SU-DHL-6 (cell line): ENCODE measurements around the gene AIDA.

Experiments
- H2AFZ ChIP-seq: fragments of 200-600 bp; sonication (generic); 2 replicates; pipeline ENCODE4 v1.6.1; 2014; ENCODE audit warnings: low read depth, mild to moderate bottlenecking, moderate library complexity, mixed read lengths, antibody characterized with exemption, low read length; ENCODE audit not compliant: severe bottlenecking
- H3F3A ChIP-seq: fragments of 200-600 bp; shearing (Covaris generic); 2 replicates; pipeline ENCODE4 v1.6.0; 2016; ENCODE audit warnings: antibody characterized with exemption, mild to moderate bottlenecking; ENCODE audit not compliant: insufficient read depth
- H3K27ac ChIP-seq: fragments of 200-600 bp; sonication (generic); 2 replicates; pipeline ENCODE4 v1.5.1; 2016; ENCODE audit warnings: low read depth, mild to moderate bottlenecking, low read length, moderate library complexity, mixed read lengths
- H3K27me3 ChIP-seq: fragments of 200-600 bp; sonication (generic), shearing (Covaris generic); 2 replicates; pipeline ENCODE4 v1.6.0; 2014; ENCODE audit warnings: mild to moderate bottlenecking, low read length
- H3K36me3 ChIP-seq: fragments of 200-600 bp; sonication (generic); 2 replicates; pipeline ENCODE4 v1.6.1; 2014; ENCODE audit warnings: mild to moderate bottlenecking, low read length, mixed read lengths
- H3K4me2 ChIP-seq: fragments of 300-600, 200-600 bp; shearing (Covaris generic), sonication (generic); 2 replicates; pipeline ENCODE4 v1.6.0; 2014; ENCODE audit warnings: low read length, low read depth, mild to moderate bottlenecking; ENCODE audit not compliant: poor library complexity, severe bottlenecking
- H3K4me3 ChIP-seq: fragments of 200-600 bp; sonication (generic); 2 replicates; pipeline ENCODE4 v1.5.1; 2014; ENCODE audit warnings: antibody characterized with exemption, low read length, mild to moderate bottlenecking, mixed read lengths; ENCODE audit not compliant: insufficient read depth, poor library complexity, severe bottlenecking
- H3K79me2 ChIP-seq: fragments of 200-600 bp; sonication (generic); 2 replicates; pipeline ENCODE4 v1.6.1; 2014; ENCODE audit warnings: mild to moderate bottlenecking, low read length, moderate library complexity; ENCODE audit not compliant: insufficient read depth
- H3K9ac ChIP-seq: fragments of 200-600 bp; sonication (generic); 2 replicates; pipeline ENCODE4 v1.7.0; 2014; ENCODE audit warnings: mild to moderate bottlenecking, low read length
- H3K9me2 ChIP-seq: fragments of 200-600 bp; sonication (generic); replicated peaks from 2 replicates; pipeline ENCODE4 v1.6.1; 2014; ENCODE audit warnings: low read length; ENCODE audit not compliant: insufficient read depth
- H3K9me3 ChIP-seq: fragments of 200-600 bp; sonication (generic); 2 replicates; pipeline ENCODE4 v1.6.1; 2014; ENCODE audit warnings: low read length, mixed read lengths; ENCODE audit not compliant: insufficient read depth
- H4K20me1 ChIP-seq: fragments of 200-600 bp; sonication (generic); 2 replicates; pipeline ENCODE4 v1.6.1; 2014; ENCODE audit warnings: low read depth, mild to moderate bottlenecking, antibody characterized with exemption, low read length, moderate library complexity, mixed read lengths
- EZH2phosphoT487 ChIP-seq: fragments of 200-600 bp; sonication (generic), shearing (Covaris generic); conservative IDR thresholded peaks from 2 replicates; pipeline ENCODE4 v1.6.1; 2018; ENCODE audit warnings: mild to moderate bottlenecking, antibody characterized with exemption, low read length, moderate library complexity, mixed read lengths
- TF ChIP-seq, protein P1 (sequence below): fragments of 200-600 bp; sonication (generic); IDR thresholded peaks from one replicate; pipeline ENCODE4 v1.5.1; 2017; ENCODE audit warnings: antibody characterized with exemption, mild to moderate bottlenecking, low read length, moderate library complexity; ENCODE audit not compliant: insufficient read depth, poor library complexity, severe bottlenecking

AIDA gene

DNA sequence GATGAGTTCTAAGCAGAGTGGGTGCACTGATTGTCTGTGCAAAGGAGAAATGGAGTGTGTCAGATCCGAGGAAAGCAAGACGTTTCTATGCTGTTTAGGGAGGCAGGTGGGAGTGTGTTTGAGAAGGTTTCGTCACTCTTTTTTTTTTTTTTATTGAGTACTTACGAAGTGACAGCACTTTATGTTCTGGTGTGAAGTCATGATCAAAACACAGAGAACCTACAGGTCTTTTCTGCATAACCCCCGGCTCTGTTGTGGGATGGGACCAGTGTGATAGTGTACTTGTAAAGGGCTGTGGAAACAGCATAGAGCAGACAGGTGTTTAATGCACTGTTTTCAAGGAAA is 67.7 kb downstream of the AIDA start:
- Histone ChIP-seq H3K79me2 (peaks cover 14% of the 10 kb centered on the region), H3K9me3 (no peaks in the 10 kb centered on the region), H3K9ac (peak overlapping the region; percentile 75), H2AFZ (peak overlapping the region; percentile 93), H4K20me1 (no peaks in the 10 kb centered on the region), H3K27ac (no peak overlapping the region), H3K36me3 (peaks cover 4% of the 10 kb centered on the region; the same call in 1 of the 2 replicates), H3K27me3 (no peaks in the 10 kb centered on the region), H3F3A (peaks cover 10% of the 10 kb centered on the region; the same call in 1 of the 2 replicates), H3K4me2 (peak overlapping the region; percentile 95), H3K9me2 (no peaks in the 10 kb centered on the region), H3K4me3 (peak overlapping the region; percentile 76)
- TF ChIP-seq, protein P1, sequence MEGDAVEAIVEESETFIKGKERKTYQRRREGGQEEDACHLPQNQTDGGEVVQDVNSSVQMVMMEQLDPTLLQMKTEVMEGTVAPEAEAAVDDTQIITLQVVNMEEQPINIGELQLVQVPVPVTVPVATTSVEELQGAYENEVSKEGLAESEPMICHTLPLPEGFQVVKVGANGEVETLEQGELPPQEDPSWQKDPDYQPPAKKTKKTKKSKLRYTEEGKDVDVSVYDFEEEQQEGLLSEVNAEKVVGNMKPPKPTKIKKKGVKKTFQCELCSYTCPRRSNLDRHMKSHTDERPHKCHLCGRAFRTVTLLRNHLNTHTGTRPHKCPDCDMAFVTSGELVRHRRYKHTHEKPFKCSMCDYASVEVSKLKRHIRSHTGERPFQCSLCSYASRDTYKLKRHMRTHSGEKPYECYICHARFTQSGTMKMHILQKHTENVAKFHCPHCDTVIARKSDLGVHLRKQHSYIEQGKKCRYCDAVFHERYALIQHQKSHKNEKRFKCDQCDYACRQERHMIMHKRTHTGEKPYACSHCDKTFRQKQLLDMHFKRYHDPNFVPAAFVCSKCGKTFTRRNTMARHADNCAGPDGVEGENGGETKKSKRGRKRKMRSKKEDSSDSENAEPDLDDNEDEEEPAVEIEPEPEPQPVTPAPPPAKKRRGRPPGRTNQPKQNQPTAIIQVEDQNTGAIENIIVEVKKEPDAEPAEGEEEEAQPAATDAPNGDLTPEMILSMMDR: no peak
- no peak for TF ChIP-seq EZH2phosphoT487

DNA sequence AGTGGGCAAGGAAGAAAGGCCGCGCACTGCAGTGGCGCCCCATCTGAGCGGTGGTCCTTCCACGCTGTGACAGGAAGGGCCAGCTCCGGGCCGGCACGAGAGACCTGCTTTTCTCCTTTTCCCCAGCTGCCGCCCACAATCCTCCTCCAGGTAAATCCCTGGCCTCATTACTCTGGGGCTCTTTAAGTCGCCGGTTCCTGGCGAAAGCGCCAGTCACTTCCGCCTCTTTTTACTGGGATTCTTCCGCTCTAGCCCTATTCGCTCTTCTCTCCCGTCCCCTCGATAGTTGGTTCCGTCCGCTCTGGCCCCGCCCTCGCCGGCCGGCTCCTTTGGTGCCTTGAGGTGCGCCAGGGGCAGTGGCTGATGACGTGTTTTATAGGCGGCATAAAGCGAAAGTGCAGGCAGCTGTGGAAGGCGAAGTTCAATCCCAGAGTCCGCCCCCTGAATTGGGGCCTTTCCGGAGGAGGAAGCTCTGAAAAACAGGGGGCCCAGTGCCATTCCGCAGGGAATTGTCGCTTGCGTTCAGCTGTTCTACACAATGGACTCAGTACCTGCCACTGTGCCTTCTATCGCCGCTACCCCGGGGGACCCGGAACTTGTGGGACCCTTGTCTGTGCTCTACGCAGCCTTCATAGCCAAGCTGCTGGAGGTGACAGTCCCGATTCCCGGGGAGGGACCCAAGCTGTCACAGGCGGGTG is 68.2 kb downstream of the AIDA start:
- no peaks in the 10 kb centered on the region for H3K27me3 ChIP-seq
- peaks cover 4% of the 10 kb centered on the region; the same call in 1 of the 2 replicates for H3K36me3 ChIP-seq
- H3K9me2 ChIP-seq: no peaks in the 10 kb centered on the region
- peak overlapping the region; percentile 76 for H3K4me3 ChIP-seq
- no peaks in the 10 kb centered on the region for H3K9me3 ChIP-seq
- TF ChIP-seq EZH2phosphoT487: no peak
- TF ChIP-seq, protein P1: no peak
- H3K27ac ChIP-seq: peak overlapping the region; percentile 62
- peaks cover 10% of the 10 kb centered on the region; the same call in 1 of the 2 replicates for H3F3A ChIP-seq
- peak overlapping the region; percentile 75 for H3K9ac ChIP-seq
- peaks cover 14% of the 10 kb centered on the region for H3K79me2 ChIP-seq
- H4K20me1 ChIP-seq: no peaks in the 10 kb centered on the region
- H2AFZ ChIP-seq: peak overlapping the region; percentile 93
- H3K4me2 ChIP-seq: peak overlapping the region; percentile 95

DNA sequence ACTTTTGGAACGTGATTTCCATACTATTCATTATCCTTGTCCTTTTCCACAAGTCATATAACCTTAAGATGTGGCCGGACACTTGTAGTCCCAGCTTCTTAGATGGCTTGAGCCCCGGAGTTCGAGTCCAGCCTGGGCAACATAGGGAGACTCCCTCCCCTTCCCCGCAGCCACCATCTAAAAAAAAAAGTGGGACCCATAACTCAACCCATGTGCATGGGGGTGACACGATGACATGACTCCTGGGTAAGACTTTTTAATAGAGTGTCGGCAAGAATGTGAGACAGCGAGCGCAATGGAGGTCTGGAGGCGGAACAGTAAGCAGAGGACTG is 68.7 kb downstream of the AIDA start:
- no peaks in the 10 kb centered on the region for H4K20me1 ChIP-seq
- peaks cover 4% of the 10 kb centered on the region; the same call in 1 of the 2 replicates for H3K36me3 ChIP-seq
- peak overlapping the region; percentile 62 for H3K27ac ChIP-seq
- H3K9me2 ChIP-seq: no peaks in the 10 kb centered on the region
- no peaks in the 10 kb centered on the region for H3K27me3 ChIP-seq
- H3K9ac ChIP-seq: peak overlapping the region; percentile 75
- H2AFZ ChIP-seq: peak overlapping the region; percentile 93
- peaks cover 10% of the 10 kb centered on the region; the same call in 1 of the 2 replicates for H3F3A ChIP-seq
- peaks cover 14% of the 10 kb centered on the region for H3K79me2 ChIP-seq
- H3K4me3 ChIP-seq: peak overlapping the region; percentile 76
- no peaks in the 10 kb centered on the region for H3K9me3 ChIP-seq
- H3K4me2 ChIP-seq: peak overlapping the region; percentile 76
- TF ChIP-seq, protein P1: no peak
- TF ChIP-seq EZH2phosphoT487: no peak
